ENCODE results near the gene MSH6. TPM values are rescaled to one million over a fixed set of nuclear protein-coding genes. Genes with fewer than 3 reads are reported as not detected.
A peak's percentile ranks its signal among the peaks of the same experiment; 100 is the strongest.

MSH6 gene
- total RNA-seq, 1 experiment from 2014 or later, result 123 TPM

- DNase-seq (ENCODE audit: low read depth), result no peak
Observed at GRCh38 chr2:47778698-47779425, 4.1 kb upstream of the MSH6 start.

DNA sequence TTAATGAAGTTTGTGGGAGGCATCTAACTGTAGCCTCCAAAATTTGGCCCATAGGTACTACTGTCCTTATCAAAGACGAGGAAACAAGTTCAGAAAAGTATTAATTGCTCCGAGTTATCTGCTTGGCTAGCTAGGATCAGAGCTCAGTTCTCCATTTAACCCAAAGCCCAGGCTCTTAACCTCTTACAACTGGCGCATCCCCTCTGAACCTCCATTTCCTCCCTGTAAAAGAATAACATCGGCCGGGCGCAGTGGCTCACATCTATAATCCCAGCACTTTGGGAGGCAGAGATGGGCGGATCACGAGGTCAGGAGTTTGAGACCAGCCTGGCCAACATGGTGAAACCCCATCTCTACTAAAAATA, 3.5 kb upstream of the MSH6 start:
- DNase-seq (ENCODE audit: low read depth), result no peak

- DNase-seq (ENCODE audit: low read depth), result no peak
Observed at GRCh38 chr2:47782381-47782670, 619 bp upstream of the MSH6 start.

DNA sequence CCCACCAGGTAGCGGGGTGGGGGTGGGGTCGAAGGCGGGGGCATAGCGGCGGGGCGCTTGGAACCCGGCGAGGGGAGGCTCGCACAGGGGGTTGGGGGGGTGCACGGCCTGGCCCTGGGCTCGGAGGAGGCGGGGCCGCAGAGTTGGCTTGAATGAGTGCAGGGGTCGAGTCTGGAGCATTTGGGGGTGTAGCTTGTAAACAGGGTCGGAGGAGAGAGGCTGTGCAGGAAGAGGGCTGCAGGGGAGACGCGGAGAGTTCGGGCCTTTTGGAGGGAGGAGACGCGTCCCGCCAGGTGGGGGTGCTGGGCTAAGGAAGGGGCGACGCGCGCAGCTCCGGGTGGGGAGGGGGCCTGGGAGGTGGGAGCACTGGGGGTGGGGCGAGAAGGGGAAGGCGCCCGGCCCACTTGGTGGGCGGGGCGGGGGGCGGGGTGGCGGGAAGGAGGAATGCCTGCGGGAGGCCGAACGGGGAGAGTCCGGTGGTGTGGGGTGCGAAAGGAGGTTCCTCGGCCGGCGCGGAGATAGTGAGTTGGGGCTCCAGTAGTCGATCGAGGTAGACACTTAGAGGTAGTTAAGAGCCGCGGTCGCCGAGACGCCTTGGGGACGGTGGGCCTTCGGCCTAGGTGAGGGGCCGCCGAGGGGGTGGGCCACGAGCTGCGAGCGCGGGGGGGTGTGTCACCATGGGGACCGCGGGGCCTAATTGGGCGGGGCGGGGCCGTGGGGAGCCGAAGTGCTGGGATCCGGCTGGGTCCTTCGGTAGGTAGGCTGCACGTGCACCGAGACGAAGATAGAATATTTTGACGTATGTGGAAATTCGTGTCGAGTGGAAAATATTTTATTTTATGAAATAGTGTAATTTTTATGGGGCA, 774 bp downstream of the MSH6 start:
- DNase-seq (ENCODE audit: low read depth), result peak; percentile 60

GRCh38 chr2:47784352-47784851, 1.5 kb downstream of the MSH6 start:
- no peak for DNase-seq (ENCODE audit: low read depth)

GRCh38 chr2:47785986-47786385, 3.0 kb downstream of the MSH6 start:
- DNase-seq (ENCODE audit: low read depth), result no peak

- no peak for DNase-seq (ENCODE audit: low read depth)
Observed at GRCh38 chr2:47796090-47796697, 13.2 kb downstream of the MSH6 start.

DNA sequence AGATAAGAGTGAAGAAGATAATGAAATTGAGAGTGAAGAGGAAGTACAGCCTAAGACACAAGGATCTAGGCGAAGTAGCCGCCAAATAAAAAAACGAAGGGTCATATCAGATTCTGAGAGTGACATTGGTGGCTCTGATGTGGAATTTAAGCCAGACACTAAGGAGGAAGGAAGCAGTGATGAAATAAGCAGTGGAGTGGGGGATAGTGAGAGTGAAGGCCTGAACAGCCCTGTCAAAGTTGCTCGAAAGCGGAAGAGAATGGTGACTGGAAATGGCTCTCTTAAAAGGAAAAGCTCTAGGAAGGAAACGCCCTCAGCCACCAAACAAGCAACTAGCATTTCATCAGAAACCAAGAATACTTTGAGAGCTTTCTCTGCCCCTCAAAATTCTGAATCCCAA, 15.7 kb downstream of the MSH6 start:
- DNase-seq (ENCODE audit: low read depth), result no peak

DNA sequence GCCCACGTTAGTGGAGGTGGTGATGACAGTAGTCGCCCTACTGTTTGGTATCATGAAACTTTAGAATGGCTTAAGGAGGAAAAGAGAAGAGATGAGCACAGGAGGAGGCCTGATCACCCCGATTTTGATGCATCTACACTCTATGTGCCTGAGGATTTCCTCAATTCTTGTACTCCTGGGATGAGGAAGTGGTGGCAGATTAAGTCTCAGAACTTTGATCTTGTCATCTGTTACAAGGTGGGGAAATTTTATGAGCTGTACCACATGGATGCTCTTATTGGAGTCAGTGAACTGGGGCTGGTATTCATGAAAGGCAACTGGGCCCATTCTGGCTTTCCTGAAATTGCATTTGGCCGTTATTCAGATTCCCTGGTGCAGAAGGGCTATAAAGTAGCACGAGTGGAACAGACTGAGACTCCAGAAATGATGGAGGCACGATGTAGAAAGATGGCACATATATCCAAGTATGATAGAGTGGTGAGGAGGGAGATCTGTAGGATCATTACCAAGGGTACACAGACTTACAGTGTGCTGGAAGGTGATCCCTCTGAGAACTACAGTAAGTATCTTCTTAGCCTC, 16.2 kb downstream of the MSH6 start:
- DNase-seq (ENCODE audit: low read depth), result no peak

- no peak for DNase-seq (ENCODE audit: low read depth)
Observed at GRCh38 chr2:47801118-47801517, 18.2 kb downstream of the MSH6 start.

- DNase-seq (ENCODE audit: low read depth), result no peak
Observed at GRCh38 chr2:47803363-47803762, 20.4 kb downstream of the MSH6 start.

GRCh38 chr2:47803770-47804169, 20.8 kb downstream of the MSH6 start:
- no peak for DNase-seq (ENCODE audit: low read depth)

GRCh38 chr2:47805850-47806249, 22.9 kb downstream of the MSH6 start:
- no peak for DNase-seq (ENCODE audit: low read depth)

GRCh38 chr2:47808614-47809013, 25.7 kb downstream of the MSH6 start:
- no peak for DNase-seq (ENCODE audit: low read depth)

DNA sequence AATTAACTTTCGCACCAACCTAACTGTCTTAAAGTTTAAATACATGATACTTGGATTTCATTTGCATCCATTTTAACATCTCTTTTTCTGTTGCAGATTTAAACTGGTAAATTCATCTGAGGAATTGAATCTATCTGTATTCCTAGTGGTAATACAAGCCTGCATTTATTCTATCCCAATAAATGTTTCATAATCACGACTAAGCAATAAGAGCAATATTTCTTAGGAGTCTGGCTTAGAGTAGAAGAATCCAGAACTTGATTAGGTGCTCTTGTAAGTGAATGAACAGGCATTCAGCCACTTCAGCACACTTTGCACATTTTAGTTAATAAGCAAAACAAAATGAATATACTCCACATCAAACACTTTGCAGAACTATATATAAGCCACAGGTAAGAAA, 27.0 kb downstream of the MSH6 start:
- no peak for DNase-seq (ENCODE audit: low read depth)

DNA sequence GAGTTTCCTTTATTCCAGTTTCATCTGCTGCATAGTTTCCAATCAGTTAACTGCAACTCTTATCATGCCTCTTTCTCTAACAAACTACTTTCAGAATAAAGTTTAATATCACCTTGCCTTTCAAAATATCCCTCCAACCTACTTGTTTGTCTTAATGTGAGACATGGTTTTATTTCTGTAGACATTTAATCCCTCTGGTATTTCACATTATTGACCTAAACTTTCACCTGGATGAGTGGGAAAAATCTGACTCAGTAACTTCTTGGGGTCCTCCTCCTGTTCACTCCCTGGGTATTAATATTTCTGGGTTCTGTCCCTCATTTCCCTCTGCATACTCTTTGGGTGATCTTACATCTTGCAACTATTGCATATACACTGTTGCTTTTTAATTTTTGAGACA, 27.9 kb downstream of the MSH6 start:
- no peak for DNase-seq (ENCODE audit: low read depth)

DNA sequence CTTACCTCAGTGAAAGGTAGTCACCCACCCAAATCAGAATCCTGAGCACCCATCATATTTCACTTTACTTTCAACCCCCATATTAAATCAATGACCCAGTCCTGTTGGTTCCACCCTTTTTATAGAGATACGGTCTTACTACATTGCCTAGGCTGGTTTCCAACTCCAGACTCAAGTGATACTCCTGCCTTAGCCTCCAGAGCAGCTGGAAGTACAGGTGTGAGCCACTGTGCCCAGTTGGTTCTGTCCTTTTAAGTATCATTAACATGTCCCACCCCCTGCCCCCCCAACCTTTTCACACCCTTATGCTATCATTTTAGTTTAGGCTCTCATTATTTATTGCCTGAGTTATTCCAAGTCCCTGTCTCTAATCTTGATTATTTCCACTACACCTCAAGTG, 28.7 kb downstream of the MSH6 start:
- no peak for DNase-seq (ENCODE audit: low read depth)

DNA sequence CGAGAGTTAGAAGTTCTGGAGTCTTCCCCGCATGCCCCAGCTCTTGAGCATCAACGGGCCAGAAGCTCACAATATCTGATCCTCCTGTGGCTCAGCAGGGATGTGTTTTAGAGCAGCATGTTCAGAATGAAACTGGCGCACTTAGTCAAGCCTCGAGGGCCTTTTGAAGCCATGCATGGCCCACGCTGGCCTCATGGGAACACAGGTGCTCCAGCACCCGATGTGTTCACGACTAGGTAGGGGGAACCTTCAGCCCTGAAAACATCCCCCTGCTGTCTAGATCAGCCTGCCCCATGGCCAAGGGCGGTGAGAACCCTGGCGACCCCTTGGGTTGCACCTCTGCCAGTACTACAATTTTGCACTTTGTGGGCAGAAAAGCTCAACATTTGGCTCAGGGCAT, 32.8 kb downstream of the MSH6 start:
- no peak for DNase-seq (ENCODE audit: low read depth)

- DNase-seq (ENCODE audit: low read depth), result no peak
Observed at GRCh38 chr2:47818777-47819176, 35.8 kb downstream of the MSH6 start.

DNA sequence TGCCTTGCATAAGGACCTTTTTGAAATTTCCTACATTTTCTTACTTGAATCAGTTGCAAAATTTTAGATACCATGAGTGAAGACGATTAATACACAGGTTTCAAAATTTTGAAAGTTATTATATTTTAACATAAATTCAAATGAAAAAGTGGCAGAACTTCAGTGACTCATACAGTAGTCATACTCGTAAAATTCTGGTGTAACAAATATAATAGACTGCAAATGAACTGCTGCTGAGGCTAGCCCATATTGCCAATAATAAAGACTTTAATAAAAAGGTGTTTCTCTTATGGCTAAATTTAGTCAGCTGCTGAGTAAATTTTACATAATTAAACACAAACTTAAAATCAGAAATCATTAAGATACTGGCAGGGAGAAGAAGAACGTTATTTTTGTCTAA, 36.9 kb downstream of the MSH6 start:
- peak; percentile 40 for DNase-seq (ENCODE audit: low read depth)

DNA sequence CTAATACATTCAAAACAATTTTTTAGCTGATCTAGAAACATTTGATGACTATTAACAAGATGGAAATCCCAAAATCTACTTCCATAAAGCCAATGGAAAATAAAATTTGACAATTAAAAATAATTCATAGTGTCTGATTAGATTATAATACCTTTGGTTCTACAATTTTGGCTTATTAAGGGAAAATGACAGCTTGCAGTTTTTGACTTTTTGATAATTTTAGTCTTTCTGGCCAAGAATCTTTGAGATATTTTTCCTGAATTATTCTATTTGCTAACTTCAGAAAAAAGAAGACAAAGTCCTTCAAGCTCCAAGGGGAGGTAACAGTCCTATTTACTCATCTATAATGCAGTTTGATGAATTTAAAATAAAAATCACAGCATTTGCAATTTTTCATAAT, 39.6 kb downstream of the MSH6 start:
- DNase-seq (ENCODE audit: low read depth), result no peak

- no peak for DNase-seq (ENCODE audit: low read depth)
Observed at GRCh38 chr2:47833516-47833968, 50.6 kb downstream of the MSH6 start.
